ENCODE data around the gene L3MBTL4.
"Not testable (repeated sequence)": the region's sequence is repeated elsewhere in the genome, so short reads cannot be mapped to it uniquely, and the experiment has no call there.

Gene L3MBTL4

DNA sequence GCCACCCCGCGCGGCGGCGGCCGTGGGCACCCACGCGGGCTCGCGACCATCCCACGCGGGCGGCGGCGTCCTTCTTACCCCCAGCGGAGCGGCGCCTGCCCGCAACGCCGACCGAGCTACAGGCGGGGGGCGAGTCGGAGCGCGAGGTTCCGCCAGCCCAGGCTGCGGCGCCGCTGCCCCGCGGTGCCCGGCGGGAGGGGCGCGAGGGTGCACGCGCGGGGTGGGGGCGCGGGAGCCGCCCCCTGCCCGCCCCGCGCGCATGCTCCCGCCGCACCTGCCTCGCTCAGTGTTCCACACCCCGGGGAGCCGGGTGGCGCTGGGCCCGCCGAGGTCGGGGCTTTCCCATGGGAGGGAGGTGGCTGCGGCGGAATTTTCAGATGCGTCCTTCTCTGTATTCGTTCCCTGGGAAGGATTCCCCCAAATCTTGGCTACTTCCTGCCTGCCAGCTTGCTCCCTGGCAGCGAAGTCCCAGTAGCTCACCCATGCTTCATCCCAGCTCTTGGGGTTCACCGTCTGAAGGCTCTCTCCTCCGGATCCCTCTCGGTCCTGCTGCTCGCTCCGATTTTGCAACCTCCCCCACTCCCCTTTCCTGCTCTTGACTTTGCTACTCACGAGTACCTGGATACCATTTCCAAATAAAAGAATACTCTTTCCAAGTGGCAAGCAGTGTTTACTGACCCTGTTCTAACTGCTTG, at the start of gene L3MBTL4:
TSS of gene L3MBTL4 (minus strand) at position 189 of the 695 bp plus-strand sequence. CDS start 103,286 bp downstream, outside the sequence.
- no peak for DNase-seq

DNA sequence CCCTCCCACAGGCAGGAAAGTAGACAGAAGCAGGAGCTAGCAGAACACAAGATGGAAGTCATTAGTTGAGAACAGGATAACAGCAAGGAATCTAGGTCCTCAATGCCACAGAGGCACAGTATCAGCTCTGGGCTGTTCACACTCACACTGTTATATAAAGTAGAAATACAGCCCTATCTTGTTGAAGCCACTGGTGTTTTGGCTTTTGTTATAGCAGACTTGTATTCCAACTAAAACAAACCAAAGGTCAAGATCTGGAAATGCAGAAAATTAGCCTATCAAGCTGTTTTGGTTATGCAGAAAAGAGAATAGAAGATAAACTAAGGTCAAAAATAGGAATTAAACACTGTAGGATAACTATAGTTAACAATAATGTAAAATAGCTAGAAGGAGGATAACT, 37.5 kb upstream of the L3MBTL4 start:
- DNase-seq: no peak

DNA sequence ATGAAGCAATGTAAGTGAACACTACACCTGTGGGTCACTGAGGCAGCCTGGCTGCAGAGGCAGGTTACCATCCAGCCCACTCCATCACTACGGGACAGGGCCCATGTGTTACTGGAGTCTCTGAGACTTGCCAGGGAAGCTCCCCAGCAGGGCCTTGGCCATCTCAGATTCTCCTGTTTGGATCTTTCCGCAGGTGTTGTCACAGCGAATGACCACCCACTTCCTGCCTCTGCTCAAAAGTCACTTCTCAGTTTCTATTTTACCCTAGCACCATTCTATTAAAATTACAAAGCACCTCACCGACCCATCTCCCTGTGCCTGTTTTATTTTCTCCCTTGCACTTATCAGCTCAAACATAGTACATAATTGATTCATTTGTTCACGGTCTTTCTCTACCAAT, 34.5 kb upstream of the L3MBTL4 start:
- DNase-seq: no peak

- no peak for DNase-seq
These were observed 29.9 kb upstream of the L3MBTL4 start for GRCh38 chr18:6444466-6445228.

DNA sequence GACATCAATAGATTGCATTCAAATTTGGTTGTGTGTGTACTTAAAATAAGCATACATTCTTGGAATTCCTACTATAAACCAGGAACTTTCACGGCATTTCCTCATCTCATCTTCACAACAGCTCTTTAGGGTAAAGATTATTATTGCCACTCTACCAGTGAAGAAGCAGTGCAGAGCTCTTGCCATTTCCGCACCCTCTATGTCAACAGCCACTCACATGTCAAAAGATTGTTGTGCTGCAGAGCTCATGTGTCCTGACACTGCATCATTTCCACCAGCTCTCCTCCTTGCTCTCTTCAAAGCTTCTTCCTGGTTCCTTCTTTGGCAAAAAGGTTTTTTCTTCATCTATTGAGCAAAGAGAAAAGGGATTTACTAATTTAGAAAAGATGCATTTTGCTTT, 26.5 kb upstream of the L3MBTL4 start:
- no peak for DNase-seq

DNA sequence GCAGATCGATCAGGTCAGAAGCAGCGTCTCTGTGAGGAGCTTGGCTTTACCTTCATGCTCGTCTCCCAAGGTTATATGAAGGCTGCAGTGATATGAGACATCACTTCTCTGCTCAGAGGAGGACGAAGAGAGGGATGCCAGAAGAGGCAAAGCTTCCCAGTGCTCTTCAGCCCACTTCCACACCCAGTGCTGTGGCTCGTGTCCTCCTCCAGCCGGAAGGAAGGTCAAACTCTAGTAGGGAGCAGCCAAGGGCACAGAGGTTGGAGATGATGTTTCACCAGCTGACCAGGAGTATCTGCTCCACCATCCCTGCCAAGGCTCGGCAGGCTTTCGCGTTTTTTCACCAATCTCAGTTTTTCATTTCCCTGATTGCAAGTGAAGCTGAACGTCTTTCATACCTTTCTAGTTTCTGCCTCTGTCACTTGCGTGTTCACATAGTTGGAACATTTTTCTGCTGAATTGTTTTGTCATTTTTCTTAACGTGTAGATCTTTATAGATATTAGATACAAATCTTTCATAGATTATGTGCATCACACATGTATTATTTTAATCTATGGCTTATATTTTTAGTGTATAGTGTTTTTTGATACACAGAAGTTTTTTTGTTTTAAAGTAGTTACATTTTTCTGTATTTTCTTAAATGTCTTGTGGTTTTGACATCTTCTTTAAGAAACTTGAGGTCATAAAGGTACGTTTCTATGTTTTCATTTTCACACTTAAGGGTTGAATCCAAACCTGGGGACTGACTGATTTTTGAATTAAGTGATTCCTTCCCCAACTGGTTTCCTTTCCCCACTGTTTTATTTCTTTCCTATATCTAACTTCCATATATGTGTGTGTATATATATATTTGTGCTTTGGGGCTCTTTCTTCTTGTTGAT, 23.5 kb upstream of the L3MBTL4 start:
- no peak for DNase-seq

GRCh38 chr18:6435731-6436130, 21.0 kb upstream of the L3MBTL4 start:
- no peak for DNase-seq

DNA sequence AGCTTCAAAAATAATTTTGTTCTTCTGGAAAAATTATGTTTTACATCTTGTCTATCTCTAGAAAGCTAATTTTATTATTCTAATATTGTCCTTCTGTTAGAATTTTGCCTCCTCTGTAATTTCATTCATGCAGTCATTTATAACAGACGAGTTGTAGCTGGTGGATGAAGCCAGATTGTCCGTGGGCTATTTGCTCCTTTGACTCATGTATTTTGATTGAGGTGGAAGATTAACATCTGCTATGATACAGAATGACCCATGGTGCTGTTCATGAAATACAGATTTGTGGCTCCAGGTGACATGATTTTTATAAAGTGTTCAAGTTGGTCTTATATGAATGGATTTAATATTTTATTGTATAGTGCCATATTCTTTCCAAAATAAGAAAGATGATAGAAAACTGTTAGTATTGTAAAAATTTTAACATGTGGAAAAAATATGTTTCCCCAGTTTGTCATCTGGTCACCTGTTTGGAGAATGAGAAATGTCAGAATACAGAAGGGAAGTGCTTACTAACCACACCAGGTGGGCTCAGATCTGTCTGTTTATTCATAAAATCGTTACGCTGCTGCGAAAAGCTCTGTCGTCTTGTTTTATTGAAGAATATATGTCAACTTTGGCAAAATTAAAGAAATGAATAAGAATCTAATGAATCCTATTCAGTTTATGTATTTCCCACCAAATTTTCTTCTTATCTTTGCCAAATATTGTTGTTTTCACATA, 20.4 kb upstream of the L3MBTL4 start:
- DNase-seq: no peak

GRCh38 chr18:6434481-6434880, 19.8 kb upstream of the L3MBTL4 start:
- no peak for DNase-seq

DNA sequence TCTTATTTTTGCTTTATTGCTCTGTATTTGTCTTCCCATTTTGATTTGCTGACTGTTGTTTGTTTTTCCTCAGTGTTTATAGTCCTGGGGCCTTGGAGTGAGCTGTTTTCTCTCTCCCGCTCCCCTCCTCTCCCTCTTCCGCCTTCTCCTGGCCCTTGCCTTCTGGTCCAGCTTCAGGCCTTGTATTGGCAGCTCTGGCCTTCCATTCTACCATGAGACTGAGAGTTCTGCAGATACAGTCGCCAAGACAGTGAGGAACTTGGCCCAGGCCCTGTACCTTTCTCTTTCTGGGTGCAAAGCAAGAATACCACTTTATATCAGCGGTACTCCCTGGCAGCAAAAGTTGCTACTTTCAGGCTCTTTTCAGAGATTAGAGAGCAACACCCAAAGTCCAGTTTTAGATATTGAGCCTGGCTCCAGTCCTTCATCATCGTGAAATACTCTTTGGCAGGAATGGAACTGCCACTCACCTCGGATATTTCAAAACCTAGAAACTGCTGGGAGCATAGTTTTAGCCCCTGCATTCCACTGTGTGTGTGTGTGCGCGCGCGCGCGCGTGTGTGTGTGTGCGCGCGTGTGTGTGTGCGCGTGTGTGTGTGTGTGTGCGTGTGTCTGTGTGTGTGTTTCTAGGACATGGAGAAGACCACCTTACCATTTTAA, 17.1 kb upstream of the L3MBTL4 start:
- DNase-seq: no peak

DNA sequence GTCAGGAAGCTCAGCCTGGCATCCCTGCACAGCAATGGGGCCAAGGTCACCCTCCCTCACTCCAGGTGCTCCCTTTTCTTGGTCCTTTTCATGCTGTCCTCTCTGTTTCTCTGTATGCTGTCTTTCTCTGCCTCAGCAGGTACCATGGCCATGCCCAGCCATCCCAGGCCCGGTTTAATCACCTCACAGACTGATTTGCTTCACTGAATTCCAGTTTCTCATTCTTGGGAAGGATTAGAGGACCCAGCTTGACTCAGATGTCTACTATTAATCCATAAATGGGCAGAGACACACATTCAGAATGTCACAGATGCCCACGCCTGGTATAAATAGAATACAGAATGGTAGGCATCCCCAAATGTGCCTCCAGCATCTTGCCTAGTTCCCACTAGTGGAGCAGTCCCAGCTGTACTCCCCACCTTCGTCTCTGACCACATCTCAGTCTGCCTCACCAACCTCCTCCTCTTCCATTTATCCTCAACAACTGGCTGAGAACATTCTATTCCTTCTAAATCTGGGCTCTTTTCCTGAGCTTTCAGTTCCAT, 14.2 kb upstream of the L3MBTL4 start:
- no peak for DNase-seq

DNA sequence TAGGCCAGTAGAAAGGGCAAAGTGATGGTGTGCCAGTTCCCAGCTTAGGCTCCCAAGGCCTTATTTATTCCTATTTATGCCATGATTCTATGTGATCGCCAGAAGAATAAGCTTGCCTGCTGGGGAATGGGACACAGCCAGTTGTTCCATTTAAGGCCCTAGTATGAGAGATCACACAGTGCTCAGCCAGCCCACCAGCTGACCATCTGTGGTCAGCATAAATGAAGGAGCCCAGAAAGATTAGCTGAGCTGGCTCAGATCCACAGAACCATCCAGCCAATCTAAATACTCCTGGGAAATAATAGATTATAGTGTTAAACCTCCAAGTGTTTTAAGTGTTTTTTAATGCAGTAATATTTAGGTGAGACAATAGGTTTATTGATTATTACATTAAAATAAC, 12.6 kb upstream of the L3MBTL4 start:
- DNase-seq: no peak

DNA sequence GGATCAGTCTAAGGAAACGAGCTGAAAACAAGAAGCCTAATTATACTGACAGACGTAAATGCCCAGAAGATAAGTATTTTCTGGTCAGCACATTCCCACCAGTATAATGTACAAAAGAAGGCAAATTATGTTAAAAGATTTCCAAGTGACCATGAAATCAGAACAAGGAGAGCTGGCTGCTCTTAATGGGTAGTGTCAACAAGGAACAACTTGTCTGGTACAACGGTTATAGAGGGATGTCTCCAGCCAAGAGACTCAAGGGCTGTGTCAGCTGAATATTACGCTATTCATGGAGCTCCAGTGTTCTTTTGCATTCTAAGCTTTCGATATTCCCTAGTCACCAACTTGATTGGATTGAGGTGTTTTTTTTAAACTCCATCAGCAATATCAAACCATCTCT, 8.6 kb upstream of the L3MBTL4 start:
- DNase-seq: no peak

GRCh38 chr18:6414118-6414722, 491 bp downstream of the L3MBTL4 start:
- DNase-seq: no peak

- no peak for DNase-seq
These were observed 1.1 kb downstream of the L3MBTL4 start for GRCh38 chr18:6413579-6414117.

DNA sequence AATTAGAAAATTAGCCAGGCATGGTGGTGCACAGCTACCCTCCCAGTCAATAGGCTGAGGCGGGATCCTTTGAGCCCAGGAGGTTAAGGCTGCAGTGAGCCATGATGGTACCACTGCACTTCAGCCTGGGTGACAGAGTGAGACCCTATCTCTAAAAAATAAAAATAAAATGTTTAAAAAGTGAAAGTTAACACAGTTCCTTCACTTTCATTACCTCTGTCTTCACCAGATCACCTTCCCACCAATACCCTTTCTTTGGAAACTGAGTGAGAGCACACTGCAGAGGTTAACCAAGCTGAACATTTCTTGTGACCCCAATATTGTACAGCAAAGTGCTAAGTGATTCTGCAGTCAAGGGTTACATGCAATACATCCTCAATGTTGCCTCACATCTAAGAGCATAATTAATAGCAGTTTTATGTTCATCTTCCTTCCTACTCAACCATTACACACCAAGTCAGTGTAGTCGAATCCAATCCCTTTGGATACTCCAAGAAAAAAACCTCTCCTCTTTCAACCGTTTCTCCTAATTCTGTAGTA, 1.7 kb downstream of the L3MBTL4 start:
- DNase-seq: no peak

- DNase-seq: no peak
These were observed 3.3 kb downstream of the L3MBTL4 start for GRCh38 chr18:6411382-6411781.

DNA sequence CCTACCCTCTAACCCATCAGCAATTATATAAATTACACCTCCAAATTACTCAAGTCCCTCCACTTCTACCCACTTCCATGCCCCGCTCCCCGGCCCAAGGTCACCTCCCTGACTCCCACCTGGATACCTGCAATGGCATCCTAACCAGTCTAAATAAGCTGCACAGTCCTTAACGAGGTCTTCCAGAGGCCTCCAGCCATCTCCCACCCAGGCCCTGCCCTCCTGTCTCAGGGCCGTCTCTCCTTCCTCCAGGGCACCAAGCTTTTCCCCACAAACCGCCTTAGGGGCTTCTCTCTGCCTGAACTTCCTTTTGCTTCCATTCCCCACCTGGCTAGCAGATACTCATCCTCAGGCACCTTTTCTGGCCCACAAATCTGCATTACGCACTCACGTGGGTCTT, 4.8 kb downstream of the L3MBTL4 start:
- DNase-seq: no peak

DNA sequence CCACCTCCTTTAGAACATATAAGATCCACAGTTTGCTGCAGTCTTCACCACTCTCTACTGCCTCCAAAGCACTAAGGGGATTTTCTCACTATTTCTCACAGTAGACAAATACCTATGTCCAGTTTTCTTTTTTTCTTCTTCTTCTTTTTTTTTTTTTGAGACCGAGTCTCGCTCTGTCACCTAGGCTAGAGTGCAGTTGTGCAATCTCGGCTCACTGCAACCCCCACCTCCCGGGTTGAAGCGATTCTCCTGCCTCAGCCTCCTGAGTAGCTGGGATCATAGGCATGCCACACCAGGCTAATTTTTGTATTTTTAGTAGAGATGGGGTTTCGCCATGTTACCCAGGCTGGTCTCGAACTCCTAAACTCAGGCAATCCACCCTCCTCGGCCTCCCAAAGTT, 6.2 kb downstream of the L3MBTL4 start:
- DNase-seq: not testable (repeated sequence)

GRCh38 chr18:6406910-6407470, 7.7 kb downstream of the L3MBTL4 start:
- no peak for DNase-seq
